ENCODE results near the gene HNRNPA0. TPM values are rescaled to one million over a fixed set of nuclear protein-coding genes. Genes with fewer than 3 reads are reported as not detected.

The HNRNPA0 gene
- total and polyA plus RNA-seq, 9 of the 15 experiments (the other 6 are each of a cell fraction or from before 2014, with no cell fraction given): 5.0 to 33.3 (median 10.7) TPM

DNA sequence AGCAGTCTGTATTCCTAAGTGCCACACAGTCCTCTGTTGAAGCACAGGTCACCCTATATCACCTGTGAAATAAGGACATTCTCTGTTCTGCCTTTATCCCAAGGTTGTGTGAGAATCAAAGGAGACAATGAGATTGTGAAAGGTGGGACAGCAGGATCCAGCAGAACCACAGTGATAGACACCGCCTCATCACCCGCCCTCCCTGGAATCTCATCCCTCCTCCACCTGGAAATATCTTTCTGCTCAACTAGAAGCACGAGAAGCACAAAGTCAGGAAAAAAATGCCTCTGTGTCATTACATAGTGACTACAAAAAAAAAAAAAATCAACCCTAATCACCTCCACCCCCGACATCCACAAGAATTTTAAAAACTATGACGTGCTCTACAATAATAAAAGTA, 50.6 kb downstream of the HNRNPA0 start:
- no peaks in the 10 kb centered on the region for H3K79me2 ChIP-seq (ENCODE audit: control insufficient read depth, insufficient read depth, low read length)
- 2% methylated on average over 5 of the region's 5 CpGs for WGBS (ENCODE audit: insufficient coverage, low coverage, missing lambda C conversion rate)
- H3K4me1 ChIP-seq (replicated peaks in 1 of 2; ENCODE audit: control insufficient read depth in 2 of 2, insufficient read depth in 2 of 2, low read length in 2 of 2): no peaks in the 10 kb centered on the region
- no peaks in the 10 kb centered on the region for H3K9me3 ChIP-seq (replicated peaks; ENCODE audit: control insufficient read depth, insufficient read depth, low read depth, low read length)
- FAIRE-seq: no peak
- H3K27ac ChIP-seq (ENCODE audit: extremely low read depth, low read depth, low read length): no peak overlapping the region
- BruUV-seq (replicated peaks): no TSS peak
- H2AFZ ChIP-seq (ENCODE audit: low read depth, low read length): no peak overlapping the region
- no peak overlapping the region for H3K9ac ChIP-seq (ENCODE audit: insufficient read depth in 1 of 2, low read depth in 2 of 2, low read length in 2 of 2)
- H3K9me1 ChIP-seq (ENCODE audit: control insufficient read depth, insufficient read depth, low read length): no peaks in the 10 kb centered on the region
- no peaks in the 10 kb centered on the region for H4K20me1 ChIP-seq (replicated peaks; ENCODE audit: control insufficient read depth, insufficient read depth, low read length)
- no peak for DNase-seq (ENCODE audit: extremely low read depth in 1 of 4, low spot score in 3 of 4)
- TF ChIP-seq HNRNPK (IDR thresholded peaks at IDR 0.05; ENCODE audit: low read depth, low read length, poor library complexity, severe bottlenecking) (no peak), NFYB (IDR thresholded peaks at IDR 0.05; ENCODE audit: extremely low read depth, insufficient read length) (no peak), SNRNP70 (optimal IDR thresholded peaks at IDR 0.05; ENCODE audit: low read depth, low read length) (no peak), TEAD2 (tag; IDR thresholded peaks at IDR 0.05) (no peak), ZNF174 (CRISPR knock-in tag; IDR thresholded peaks at IDR 0.05) (no peak), KDM5B (IDR thresholded peaks at IDR 0.05; ENCODE audit: insufficient replicate concordance, low read depth, low read length) (no peak), FOXA1 (IDR thresholded peaks at IDR 0.05; ENCODE audit: borderline replicate concordance) (no peak), SAFB (IDR thresholded peaks at IDR 0.05; ENCODE audit: borderline replicate concordance, low read depth, low read length) (no peak), PCBP2 (IDR thresholded peaks at IDR 0.05; ENCODE audit: low read depth, low read length, poor library complexity, severe bottlenecking) (no peak), SMARCB1 (IDR thresholded peaks at IDR 0.05; ENCODE audit: insufficient read length, low read depth) (no peak), HNRNPLL (IDR thresholded peaks at IDR 0.05; ENCODE audit: low read depth, low read length, poor library complexity, severe bottlenecking) (no peak), BRD9 (IDR thresholded peaks at IDR 0.05; ENCODE audit: low read depth, partially characterized antibody) (no peak), C11orf30 (IDR thresholded peaks at IDR 0.05; ENCODE audit: low read depth) (no peak), HMGN3 (IDR thresholded peaks at IDR 0.05; ENCODE audit: borderline replicate concordance, extremely low read depth, insufficient read length, low read depth, low read length) (no peak), PYGO2 (tag; IDR thresholded peaks at IDR 0.05) (no peak), BACH1 (tag; IDR thresholded peaks at IDR 0.05) (no peak), MBD2 (IDR thresholded peaks at IDR 0.05; ENCODE audit: borderline replicate concordance, low read depth) (no peak), ZNF583 (CRISPR knock-in tag; IDR thresholded peaks at IDR 0.05) (no peak)
- TF ChIP-seq, protein P1, sequence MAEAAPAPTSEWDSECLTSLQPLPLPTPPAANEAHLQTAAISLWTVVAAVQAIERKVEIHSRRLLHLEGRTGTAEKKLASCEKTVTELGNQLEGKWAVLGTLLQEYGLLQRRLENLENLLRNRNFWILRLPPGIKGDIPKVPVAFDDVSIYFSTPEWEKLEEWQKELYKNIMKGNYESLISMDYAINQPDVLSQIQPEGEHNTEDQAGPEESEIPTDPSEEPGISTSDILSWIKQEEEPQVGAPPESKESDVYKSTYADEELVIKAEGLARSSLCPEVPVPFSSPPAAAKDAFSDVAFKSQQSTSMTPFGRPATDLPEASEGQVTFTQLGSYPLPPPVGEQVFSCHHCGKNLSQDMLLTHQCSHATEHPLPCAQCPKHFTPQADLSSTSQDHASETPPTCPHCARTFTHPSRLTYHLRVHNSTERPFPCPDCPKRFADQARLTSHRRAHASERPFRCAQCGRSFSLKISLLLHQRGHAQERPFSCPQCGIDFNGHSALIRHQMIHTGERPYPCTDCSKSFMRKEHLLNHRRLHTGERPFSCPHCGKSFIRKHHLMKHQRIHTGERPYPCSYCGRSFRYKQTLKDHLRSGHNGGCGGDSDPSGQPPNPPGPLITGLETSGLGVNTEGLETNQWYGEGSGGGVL (CRISPR knock-in tag; IDR thresholded peaks at IDR 0.05): no peak
- in situ Hi-C loops (cut with MboI): no loop called here
- no peaks in the 10 kb centered on the region for H3K36me3 ChIP-seq (ENCODE audit: control insufficient read depth, insufficient read depth, low read length)
- peaks cover 0 to 19% of the 10 kb centered on the region in 2 experiments; a peak in 4 of 5 replicates for H3K27me3 ChIP-seq (ENCODE audit: control insufficient read depth in 2 of 2, insufficient read depth in 2 of 2, low read length in 2 of 2)
- intact Hi-C loops (cut with micrococcal nuclease): no loop called here
- no peak overlapping the region for H3K4me3 ChIP-seq
- ChIA-PET CTCF (ENCODE audit: low intra/inter-chr PET ratio) (no interaction called here), POLR2A (no interaction called here)
- ATAC-seq: no peak
- no peak overlapping the region for H3K4me2 ChIP-seq (ENCODE audit: insufficient read depth, low read length)

All from K562 (cell line).